ENCODE data around the gene GARNL3.

DNA sequence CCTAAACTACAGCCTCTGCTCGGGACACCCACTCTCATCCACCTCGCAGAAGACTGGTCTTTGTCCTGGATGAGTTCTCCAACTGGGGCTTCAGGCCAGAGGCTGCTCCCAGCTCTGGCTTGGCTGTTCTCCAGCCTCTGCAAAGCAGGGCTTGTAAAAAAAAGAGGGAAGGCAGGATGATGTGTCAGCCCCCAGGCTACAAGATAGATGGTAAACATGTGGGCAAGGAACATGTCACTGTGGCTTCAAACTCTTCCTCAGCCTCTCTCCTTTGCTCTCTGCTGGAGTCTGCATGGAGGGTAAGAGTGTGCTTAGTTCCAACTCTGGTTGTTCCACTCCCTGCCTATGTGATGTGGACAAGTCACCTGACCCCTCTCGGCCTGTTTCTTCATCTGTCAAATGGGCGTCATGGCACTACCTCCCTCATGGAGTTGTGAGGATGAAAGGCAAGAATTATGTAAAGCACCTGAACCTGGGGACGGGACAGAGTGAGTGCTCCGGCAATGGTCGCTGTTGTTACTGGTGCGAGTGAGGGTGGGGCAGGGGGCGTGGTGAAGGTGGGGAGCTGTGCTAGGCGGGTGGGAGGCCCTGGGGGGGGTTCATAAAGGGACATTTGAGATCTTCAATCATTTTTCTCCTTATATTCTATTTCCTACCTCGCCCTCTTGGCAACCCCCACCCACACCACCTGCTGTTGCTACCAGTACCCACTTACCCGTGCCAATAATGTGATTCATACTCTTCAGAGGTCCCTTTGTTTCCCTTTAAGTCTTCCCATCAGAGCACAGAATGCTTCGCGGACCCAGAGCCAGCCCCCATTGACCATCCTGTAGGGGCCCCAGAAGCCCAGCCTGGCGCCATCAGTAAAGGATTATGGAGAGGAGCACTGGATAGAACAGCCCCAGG, 152.8 kb downstream of the GARNL3 start:
- TF ChIP-seq, protein P1, sequence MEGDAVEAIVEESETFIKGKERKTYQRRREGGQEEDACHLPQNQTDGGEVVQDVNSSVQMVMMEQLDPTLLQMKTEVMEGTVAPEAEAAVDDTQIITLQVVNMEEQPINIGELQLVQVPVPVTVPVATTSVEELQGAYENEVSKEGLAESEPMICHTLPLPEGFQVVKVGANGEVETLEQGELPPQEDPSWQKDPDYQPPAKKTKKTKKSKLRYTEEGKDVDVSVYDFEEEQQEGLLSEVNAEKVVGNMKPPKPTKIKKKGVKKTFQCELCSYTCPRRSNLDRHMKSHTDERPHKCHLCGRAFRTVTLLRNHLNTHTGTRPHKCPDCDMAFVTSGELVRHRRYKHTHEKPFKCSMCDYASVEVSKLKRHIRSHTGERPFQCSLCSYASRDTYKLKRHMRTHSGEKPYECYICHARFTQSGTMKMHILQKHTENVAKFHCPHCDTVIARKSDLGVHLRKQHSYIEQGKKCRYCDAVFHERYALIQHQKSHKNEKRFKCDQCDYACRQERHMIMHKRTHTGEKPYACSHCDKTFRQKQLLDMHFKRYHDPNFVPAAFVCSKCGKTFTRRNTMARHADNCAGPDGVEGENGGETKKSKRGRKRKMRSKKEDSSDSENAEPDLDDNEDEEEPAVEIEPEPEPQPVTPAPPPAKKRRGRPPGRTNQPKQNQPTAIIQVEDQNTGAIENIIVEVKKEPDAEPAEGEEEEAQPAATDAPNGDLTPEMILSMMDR (conservative IDR thresholded peaks at IDR 0.05; ENCODE audit: low read depth, low read length): no peak
- no peak for TF ChIP-seq EZH2phosphoT487 (IDR thresholded peaks at IDR 0.05; ENCODE audit: borderline replicate concordance, low read length)

Measured in PC-3 (cell line).